Right atrium auricular region (tissue), 2 donors: ENCODE results near the gene INO80E. TPM values are rescaled to one million over a fixed set of nuclear protein-coding genes. Genes with fewer than 3 reads are reported as not detected.

Experiments
- DNase-seq: peaks from one replicate; pipeline ENCODE4 v3.0.0-alpha.2; 2019; ENCODE audit warnings: low spot score
- H3K27ac ChIP-seq, 2 donors: fragments of 200-600 bp; sonication (generic); 1 replicate in 1 of 2; 2 replicates in 1 of 2; pipeline ENCODE4 v1.5.1; 2016 to 2019
- H3K27me3 ChIP-seq, 2 donors: fragments of 200-600 bp; sonication (generic); one replicate each; pipeline versions ENCODE4 v1.5.1 to v1.6.0; 2017 to 2019
- H3K36me3 ChIP-seq: fragments of 200-600 bp; sonication (generic); one replicate; pipeline ENCODE4 v1.5.1; 2016
- H3K4me1 ChIP-seq, 2 donors: fragments of 200-600 bp; sonication (generic); one replicate each; pipeline versions ENCODE4 v1.5.1 to v1.6.0; 2017 to 2019
- H3K4me3 ChIP-seq, 2 donors: fragments of 200-600 bp; sonication (generic); 1 replicate in 1 of 2; 2 replicates in 1 of 2; pipeline ENCODE4 v1.5.1; 2017 to 2019; ENCODE audit warnings: mild to moderate bottlenecking in 1 of 2, moderate library complexity in 1 of 2
- H3K9me3 ChIP-seq, 2 donors: fragments of 200-600 bp; sonication (generic); one replicate each; pipeline ENCODE4 v1.5.1; 2019
- total RNA-seq, 2 donors: library from RNA; depleted of rRNA; stranded (reverse); fragments of >200 nt; gene quantifications; one replicate each; pipeline ENCODE4 v1.1.0, GENCODE V29; 2016
- TF ChIP-seq, protein P1 (sequence below), 2 donors: fragments of 200-600 bp; sonication (generic); IDR thresholded peaks; one replicate each; pipeline ENCODE4 v1.5.1; 2019; ENCODE audit warnings: antibody characterized with exemption in 2 of 2

Gene INO80E
- total RNA-seq, 2 donors from 2014 or later, result 33.4 to 117 TPM

DNA sequence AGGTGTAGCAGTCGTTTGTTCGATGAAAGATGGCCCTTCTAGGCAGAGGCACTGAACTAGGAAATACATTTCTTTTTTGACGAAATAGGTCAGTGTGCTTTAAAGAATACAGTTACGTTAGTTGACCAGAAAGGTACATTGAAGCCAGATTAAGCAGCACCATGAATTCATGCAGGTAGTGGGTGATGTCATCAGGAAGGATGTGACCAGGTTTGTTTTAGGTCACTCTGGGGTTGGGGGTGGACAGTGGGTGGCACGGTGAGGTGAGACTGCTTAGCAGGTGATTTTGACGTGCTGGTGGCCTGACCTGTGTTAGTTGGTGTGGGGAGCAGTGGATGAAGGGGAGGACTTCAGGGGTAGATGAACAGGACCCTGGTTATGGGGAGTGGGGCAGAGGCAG is 3.6 kb downstream of the INO80E start:
- TF ChIP-seq, protein P1, sequence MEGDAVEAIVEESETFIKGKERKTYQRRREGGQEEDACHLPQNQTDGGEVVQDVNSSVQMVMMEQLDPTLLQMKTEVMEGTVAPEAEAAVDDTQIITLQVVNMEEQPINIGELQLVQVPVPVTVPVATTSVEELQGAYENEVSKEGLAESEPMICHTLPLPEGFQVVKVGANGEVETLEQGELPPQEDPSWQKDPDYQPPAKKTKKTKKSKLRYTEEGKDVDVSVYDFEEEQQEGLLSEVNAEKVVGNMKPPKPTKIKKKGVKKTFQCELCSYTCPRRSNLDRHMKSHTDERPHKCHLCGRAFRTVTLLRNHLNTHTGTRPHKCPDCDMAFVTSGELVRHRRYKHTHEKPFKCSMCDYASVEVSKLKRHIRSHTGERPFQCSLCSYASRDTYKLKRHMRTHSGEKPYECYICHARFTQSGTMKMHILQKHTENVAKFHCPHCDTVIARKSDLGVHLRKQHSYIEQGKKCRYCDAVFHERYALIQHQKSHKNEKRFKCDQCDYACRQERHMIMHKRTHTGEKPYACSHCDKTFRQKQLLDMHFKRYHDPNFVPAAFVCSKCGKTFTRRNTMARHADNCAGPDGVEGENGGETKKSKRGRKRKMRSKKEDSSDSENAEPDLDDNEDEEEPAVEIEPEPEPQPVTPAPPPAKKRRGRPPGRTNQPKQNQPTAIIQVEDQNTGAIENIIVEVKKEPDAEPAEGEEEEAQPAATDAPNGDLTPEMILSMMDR (IDR thresholded peaks at IDR 0.05), result no peak
- no peaks in the 10 kb centered on the region for H3K36me3 ChIP-seq
- no peak for DNase-seq
- no peak overlapping the region for H3K4me3 ChIP-seq
- no peak overlapping the region for H3K27ac ChIP-seq
- no peaks in the 10 kb centered on the region for H3K9me3 ChIP-seq
- H3K4me1 ChIP-seq, result peaks cover 0 to 13% of the 10 kb centered on the region in 2 donors
- no peaks in the 10 kb centered on the region for H3K27me3 ChIP-seq

DNA sequence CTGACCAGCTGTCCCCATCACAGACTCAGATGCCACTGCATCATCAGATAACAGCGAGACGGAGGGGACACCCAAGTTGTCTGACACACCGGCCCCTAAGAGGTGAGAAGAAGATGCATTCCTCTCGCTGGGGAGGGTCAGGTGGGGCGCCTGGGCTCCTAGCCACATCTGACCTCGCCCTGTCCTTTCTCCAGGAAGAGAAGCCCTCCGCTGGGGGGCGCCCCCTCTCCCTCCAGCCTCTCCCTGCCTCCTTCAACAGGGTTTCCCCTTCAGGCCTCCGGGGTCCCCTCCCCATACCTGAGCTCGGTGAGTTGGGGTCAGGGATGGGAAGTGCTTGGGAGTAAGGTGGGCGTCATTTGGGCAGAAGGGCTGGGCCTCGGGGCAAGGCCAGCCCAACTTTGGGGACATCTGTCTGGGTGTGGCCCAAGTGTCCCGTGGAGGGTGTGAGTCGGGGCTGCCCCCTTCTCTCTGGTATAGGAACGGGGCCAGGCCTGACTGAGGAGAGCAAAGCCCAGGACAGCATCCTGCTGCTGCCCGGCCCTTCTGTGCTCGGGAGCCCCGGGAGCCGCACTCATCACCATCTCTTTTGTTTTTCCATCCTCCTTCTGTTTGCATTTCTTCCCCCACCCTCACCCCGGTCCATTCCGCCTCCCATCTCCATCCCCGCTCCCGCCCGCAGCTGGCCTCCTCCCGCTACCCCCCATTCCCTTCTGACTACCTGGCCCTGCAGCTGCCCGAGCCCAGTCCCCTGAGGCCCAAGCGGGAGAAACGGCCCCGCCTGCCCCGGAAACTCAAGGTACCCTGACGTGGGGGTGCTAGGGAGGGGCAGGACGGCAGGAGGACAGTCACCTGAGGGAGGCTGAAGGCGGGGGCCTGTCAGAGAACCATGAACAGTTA is 4.9 kb downstream of the INO80E start:
- Histone ChIP-seq H3K36me3 (no peaks in the 10 kb centered on the region), H3K4me3 (no peak overlapping the region), H3K27ac (no peak overlapping the region), H3K4me1 (peaks cover 0 to 13% of the 10 kb centered on the region in 2 donors), H3K27me3 (no peaks in the 10 kb centered on the region), H3K9me3 (no peaks in the 10 kb centered on the region)
- no peak for DNase-seq
- TF ChIP-seq, protein P1 (IDR thresholded peaks at IDR 0.05), result no peak

DNA sequence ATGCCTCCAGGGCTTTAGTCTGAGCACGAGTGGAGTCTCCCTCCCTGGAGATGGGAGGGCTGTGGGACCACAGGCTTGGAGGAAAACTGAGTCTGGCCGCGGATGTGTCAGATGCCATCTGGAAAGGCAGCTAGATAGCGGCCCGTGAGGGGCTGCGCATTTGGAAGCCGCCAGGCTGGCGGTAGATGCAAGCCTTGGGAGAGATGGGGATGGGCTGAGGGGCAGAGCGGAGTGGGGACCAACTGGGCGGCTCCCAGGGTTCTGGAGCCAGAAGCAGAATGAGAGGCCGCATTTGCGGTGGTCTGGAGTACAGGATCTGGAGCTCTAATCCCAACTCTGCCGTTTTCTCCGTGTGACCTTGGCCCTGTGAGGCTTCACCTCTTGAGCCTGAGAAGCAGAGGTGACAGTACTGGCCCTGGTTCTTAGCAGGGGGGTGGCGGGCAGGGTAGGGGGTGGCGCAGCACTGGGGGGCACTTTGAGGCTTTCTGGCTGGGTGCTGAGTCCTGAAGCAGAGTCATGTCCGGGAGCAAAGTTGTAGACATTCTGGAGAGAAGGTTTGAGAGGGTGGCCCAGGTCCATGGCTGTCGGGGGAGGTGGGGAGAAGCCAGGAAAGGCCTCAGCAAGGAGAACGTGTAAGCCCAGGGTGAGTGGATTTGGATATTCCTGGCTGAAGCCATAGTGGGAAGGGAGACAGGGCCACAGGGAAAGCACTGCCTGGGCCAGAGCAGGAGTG is 6.7 kb downstream of the INO80E start:
- Histone ChIP-seq H3K9me3 (no peaks in the 10 kb centered on the region), H3K4me3 (no peak overlapping the region), H3K36me3 (no peaks in the 10 kb centered on the region), H3K27ac (no peak overlapping the region), H3K4me1 (peaks cover 0 to 5% of the 10 kb centered on the region in 2 donors), H3K27me3 (no peaks in the 10 kb centered on the region)
- TF ChIP-seq, protein P1 (IDR thresholded peaks at IDR 0.05), result no peak
- no peak for DNase-seq

DNA sequence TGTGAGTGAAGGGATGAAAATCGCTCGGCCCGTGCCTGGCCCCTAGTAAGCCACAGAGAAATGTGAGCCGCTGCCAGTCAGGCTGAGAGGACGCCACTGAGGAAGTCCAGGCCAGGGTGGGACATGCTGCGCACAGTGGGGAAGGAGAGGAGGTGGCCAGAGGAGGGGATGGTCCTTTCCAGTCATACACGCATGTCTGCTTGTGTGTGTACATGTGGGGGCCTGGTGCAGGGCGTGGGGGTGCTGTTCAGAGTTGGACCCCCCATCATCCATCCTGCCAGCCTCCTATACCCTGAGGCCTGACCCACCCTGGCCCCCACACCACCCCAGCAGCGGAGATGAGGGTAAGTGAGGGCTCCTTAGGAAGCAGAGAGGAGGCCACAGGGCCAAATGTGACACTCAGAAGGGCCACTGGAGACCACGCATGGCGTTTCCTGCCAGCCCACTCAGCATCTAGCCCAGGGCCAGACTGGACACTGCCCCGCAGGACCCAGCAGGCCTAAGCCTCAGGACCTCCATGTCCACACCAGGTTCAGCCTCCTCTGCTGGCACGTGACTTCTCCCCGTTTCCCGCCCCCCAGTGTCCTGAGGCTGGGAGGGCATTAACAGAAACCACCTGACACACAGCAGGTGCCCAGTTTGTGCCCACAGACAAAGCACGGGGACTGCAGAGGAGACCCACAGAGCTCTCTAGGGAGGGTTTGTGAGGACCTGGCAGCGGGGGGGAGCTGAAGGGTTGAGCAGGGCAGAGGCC is 7.8 kb downstream of the INO80E start:
- peaks cover 0 to 5% of the 10 kb centered on the region in 2 donors for H3K4me1 ChIP-seq
- no peaks in the 10 kb centered on the region for H3K9me3 ChIP-seq
- H3K4me3 ChIP-seq, result no peak overlapping the region
- DNase-seq, result no peak
- no peak overlapping the region for H3K27ac ChIP-seq
- TF ChIP-seq, protein P1 (IDR thresholded peaks at IDR 0.05), result no peak
- H3K36me3 ChIP-seq, result no peaks in the 10 kb centered on the region
- no peaks in the 10 kb centered on the region for H3K27me3 ChIP-seq

DNA sequence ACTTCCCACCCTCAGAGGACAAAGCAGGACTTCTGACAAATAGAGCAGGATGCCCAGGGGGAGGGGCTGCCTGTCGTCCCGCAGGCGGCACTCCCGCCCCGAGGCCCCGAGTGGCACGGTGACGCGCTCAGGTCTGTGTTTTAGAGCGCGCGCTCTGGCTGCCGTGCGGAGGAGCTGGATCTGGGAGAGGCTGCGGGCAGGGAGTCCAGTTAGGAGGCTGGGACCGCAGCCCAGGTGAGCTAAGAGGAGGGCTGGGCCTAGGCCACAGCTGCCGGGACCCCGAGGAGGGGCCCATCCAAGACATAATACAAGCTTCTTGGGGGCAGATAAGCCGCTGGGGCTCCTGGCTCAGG is 8.4 kb downstream of the INO80E start:
- Histone ChIP-seq H3K27me3 (peaks cover 0 to 3% of the 10 kb centered on the region in 2 donors), H3K27ac (no peak overlapping the region), H3K36me3 (no peaks in the 10 kb centered on the region), H3K4me1 (peaks cover 0 to 5% of the 10 kb centered on the region in 2 donors), H3K9me3 (no peaks in the 10 kb centered on the region), H3K4me3 (no peak overlapping the region)
- no peak for DNase-seq
- TF ChIP-seq, protein P1 (IDR thresholded peaks at IDR 0.05), result no peak
